K562 (cell line): ENCODE data around the gene PDPK1. TPM values are rescaled to one million over a fixed set of nuclear protein-coding genes. Genes with fewer than 3 reads are reported as not detected.

Experiments
- ATAC-seq: fragments of 200-7000 bp; cut with Tn5 transposase; 3 replicates; pipeline ENCODE4 v1.9.1; 2020; ENCODE audit warnings: moderate library complexity
- BruUV-seq: library from RNA; stranded (reverse); fragments of 400-500 nt; replicated peaks from 2 replicates; lab custom pipeline; 2021; lab: Mats Ljungman, UMichigan
- CTCF ChIA-PET: fragments of 300-600 bp; formaldehyde crosslinking; extraction: SDS; loops from one replicate; lab custom pipeline; 2021; ENCODE audit warnings: low intra/inter-chr PET ratio; lab: Yijun Ruan, JAX
- POLR2A ChIA-PET: fragments of 300-600, 350-650 bp; sonication (Branson Sonifier 250); formaldehyde crosslinking; extraction: SDS; loops from one replicate; lab custom pipeline; 2021; ENCODE audit warnings: antibody characterized with exemption, inconsistent platforms; lab: Yijun Ruan, JAX
- DNase-seq, 4 experiments: peaks; one replicate each; pipeline versions ENCODE4 v3.0.0 to v3.0.0-alpha.2; 2011 to 2018; ENCODE audit warnings: low spot score in 3 of 4, mixed read lengths in 3 of 4; ENCODE audit errors: extremely low read depth in 1 of 4
- FAIRE-seq: peaks from 2 replicates; lab custom pipeline; 2011; peaks lifted over from hg19 to GRCh38; lab: Jason Lieb, UNC
- H2AFZ ChIP-seq: 2 replicates; pipeline ENCODE4 v1.6.0; 2011; ENCODE audit warnings: low read depth, low read length, control low read depth, inconsistent platforms
- H3K27ac ChIP-seq: fragments of 200-600 bp; 3 replicates; pipeline ENCODE4 v1.8.0; 2011; ENCODE audit warnings: low read depth, mild to moderate bottlenecking, control low read depth, inconsistent platforms, low read length, moderate library complexity, mixed read lengths; ENCODE audit errors: extremely low read depth
- H3K27me3 ChIP-seq, 2 experiments: fragments of 300-600 bp in 1 of 2; 2 replicates in 1 of 2; 3 replicates in 1 of 2; pipeline versions ENCODE4 v1.6.0 to v1.8.0; 2011; ENCODE audit warnings: inconsistent platforms in 2 of 2, low read length in 2 of 2, mild to moderate bottlenecking in 1 of 2, mixed read lengths in 1 of 2, moderate library complexity in 1 of 2; ENCODE audit not compliant: control insufficient read depth in 2 of 2, insufficient read depth in 2 of 2
- H3K36me3 ChIP-seq: fragments of 300-600 bp; 3 replicates; pipeline ENCODE4 v1.8.0; 2011; ENCODE audit warnings: mild to moderate bottlenecking, low read length, inconsistent platforms; ENCODE audit not compliant: control insufficient read depth, insufficient read depth
- H3K4me1 ChIP-seq, 2 experiments: fragments of 200-600 bp in 1 of 2; replicated peaks in 1 of 2; 2 replicates in 1 of 2; 3 replicates in 1 of 2; pipeline versions ENCODE4 v1.5.1 to v1.8.0; 2011; ENCODE audit warnings: inconsistent platforms in 2 of 2, low read length in 2 of 2, mild to moderate bottlenecking in 1 of 2, mixed read lengths in 1 of 2, moderate library complexity in 1 of 2; ENCODE audit not compliant: control insufficient read depth in 2 of 2, insufficient read depth in 2 of 2
- H3K4me2 ChIP-seq: 2 replicates; pipeline ENCODE4 v1.6.1; 2011; ENCODE audit warnings: low read length, control low read depth, inconsistent platforms, mixed read lengths; ENCODE audit not compliant: insufficient read depth
- H3K4me3 ChIP-seq: fragments of 200-600 bp; sonication (generic), shearing (Covaris generic); 2 replicates; pipeline ENCODE4 v1.5.1; 2016; ENCODE audit warnings: control low read depth, inconsistent platforms
- H3K79me2 ChIP-seq: fragments of 200-600 bp; 3 replicates; pipeline ENCODE4 v1.8.0; 2011; ENCODE audit warnings: low read length, inconsistent platforms; ENCODE audit not compliant: control insufficient read depth, insufficient read depth
- H3K9ac ChIP-seq, 2 experiments: 2 replicates each; pipeline versions ENCODE4 v1.6.0 to v1.6.1; 2011; ENCODE audit warnings: low read depth in 2 of 2, low read length in 2 of 2, control low read depth in 1 of 2, inconsistent platforms in 1 of 2, mild to moderate bottlenecking in 1 of 2, mixed read lengths in 1 of 2; ENCODE audit not compliant: insufficient read depth in 1 of 2
- H3K9me1 ChIP-seq: one replicate; pipeline ENCODE4 v1.6.0; 2011; ENCODE audit warnings: inconsistent platforms, mild to moderate bottlenecking, low read length, moderate library complexity; ENCODE audit not compliant: control insufficient read depth, insufficient read depth
- H3K9me3 ChIP-seq: replicated peaks from 2 replicates; pipeline ENCODE4 v1.5.1; 2011; ENCODE audit warnings: low read depth, low read length, inconsistent platforms; ENCODE audit not compliant: control insufficient read depth, insufficient read depth
- H4K20me1 ChIP-seq: replicated peaks from 2 replicates; pipeline ENCODE4 v1.6.1; 2011; ENCODE audit warnings: low read length, inconsistent platforms, mixed read lengths; ENCODE audit not compliant: control insufficient read depth, insufficient read depth
- NRF1 ChIP-seq, 2 experiments: fragments of 450-650 bp; IDR thresholded peaks in 1 of 2; conservative IDR thresholded peaks in 1 of 2; 2 replicates each; pipeline ENCODE4 v1.6.1; 2014; ENCODE audit warnings: mild to moderate bottlenecking in 2 of 2
- RBFOX2 ChIP-seq: fragments of 200-400 bp; formaldehyde crosslinking; IDR thresholded peaks from 2 replicates; pipeline ENCODE4 v1.6.1; 2017; ENCODE audit warnings: low read depth, mild to moderate bottlenecking, low read length, moderate library complexity
- ZBTB11 ChIP-seq, 3 experiments: fragments of 200-800 bp in 1 of 3; fragments of 250-450 bp in 1 of 3; fragments of 450-650 bp in 1 of 3; sonication (Bioruptor Pico) in 1 of 3; sonication (Bioruptor generic) in 1 of 3; formaldehyde crosslinking in 1 of 3; IDR thresholded peaks; 2 replicates each; pipeline versions ENCODE4 v1.6.1 to v1.8.0; 2016 to 2022; ENCODE audit warnings: mild to moderate bottlenecking in 2 of 3, missing genetic modification characterization in 2 of 3, missing compliant biosample characterization in 1 of 3, moderate library complexity in 1 of 3
- WGBS: fragments of 100-300 bp; shearing (Covaris generic); methylation state at CpG from one replicate; pipeline ENCODE4 v1.1.6; 2016; ENCODE audit warnings: low coverage, mixed read lengths; ENCODE audit not compliant: insufficient coverage; ENCODE audit errors: missing lambda C conversion rate; 5-methylcytosine and 5-hydroxymethylcytosine counted together
- in situ Hi-C: fragments of 300-500 bp; cut with MboI; formaldehyde crosslinking; loops from 4 replicates; pipeline ENCODE4 v1.15.0; 2018; ENCODE audit warnings: inconsistent platforms, mixed read lengths
- intact Hi-C: fragments of 100-400 bp; cut with micrococcal nuclease; formaldehyde crosslinking; loops from 2 replicates; pipeline ENCODE4 v1.14.2; 2022
- polyA plus RNA-seq, 8 experiments: library from polyadenylated mRNA; depleted of rRNA in 4 of 8; stranded (reverse) in 5 of 8; unstranded in 3 of 8; fragments of >200 nt; fragmentation: Nextera tagmentation in 2 of 8; fragmentation: Illumina TruSeq in 1 of 8; extraction: Ambion mirVana in 2 of 8; extraction: Trizol in 1 of 8; gene quantifications; 2 replicates each; pipeline versions ENCODE4 v1.2.1 to v1.2.3, GENCODE V29; 2011 to 2014; ENCODE audit warnings: inconsistent platforms in 1 of 8, missing spikeins in 1 of 8
- total RNA-seq, 7 experiments: library from RNA; depleted of rRNA in 6 of 7; stranded (reverse); fragments of >200 nt in 6 of 7; fragmentation: Illumina TruSeq in 2 of 7; extraction: Trizol in 2 of 7; gene quantifications; 2 replicates each; pipeline versions ENCODE4 v1.2.1 to v1.2.3, GENCODE V29; 2011 to 2021; ENCODE audit warnings: low replicate concordance in 1 of 7
- TF ChIP-seq, protein P1 (sequence below): fragments of 250-450 bp; sonication (Bioruptor Pico); IDR thresholded peaks from 2 replicates; pipeline ENCODE4 v1.5.0; 2020; ENCODE audit warnings: mild to moderate bottlenecking

PDPK1 gene
- total and polyA plus RNA-seq, 9 of the 15 experiments (the other 6 are each of a cell fraction or from before 2014, with no cell fraction given) = 4.0 to 37.2 (median 18.7) TPM

DNA sequence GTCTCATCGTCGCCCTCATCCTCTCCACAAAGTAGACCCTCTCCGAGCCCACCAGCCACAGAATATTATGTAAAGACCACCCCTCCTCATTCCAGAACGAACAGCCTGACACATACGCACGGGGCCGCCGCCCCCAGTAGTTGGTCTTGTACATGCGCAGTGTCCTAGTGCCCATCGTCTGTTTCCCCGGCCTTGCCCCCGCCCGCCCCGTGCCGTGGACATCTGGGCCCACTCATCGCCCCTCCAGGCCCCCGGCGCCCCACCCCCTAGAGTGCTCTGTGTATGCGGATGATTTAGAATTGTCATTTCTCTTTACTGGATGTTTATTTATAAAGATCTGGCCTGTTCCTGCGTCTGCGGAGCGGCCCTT is 18.1 kb upstream of the PDPK1 start:
- Histone ChIP-seq H3K27ac (peak overlapping the region; percentile 65; the same call in 2 of the 3 replicates), H3K4me2 (peak overlapping the region; percentile 35; the same call in 1 of the 2 replicates), H3K79me2 (peaks cover 66% of the 10 kb centered on the region), H3K9me3 (no peaks in the 10 kb centered on the region), H3K4me3 (peak overlapping the region; percentile 6; the same call in 1 of the 2 replicates), H4K20me1 (peaks cover 46% of the 10 kb centered on the region), H3K27me3 (no peaks in the 10 kb centered on the region), H2AFZ (no peak overlapping the region), H3K9me1 (peaks cover 8% of the 10 kb centered on the region), H3K4me1 (peaks cover 36 to 66% of the 10 kb centered on the region in 2 experiments), H3K36me3 (peaks cover 69% of the 10 kb centered on the region), H3K9ac (peak overlapping the region in 1 of 2 experiments; percentile 90; a peak in 2 of 4 replicates)
- 38% methylated on average over 22 of the region's 22 CpGs for WGBS
- ATAC-seq = no peak; the same call in 2 of the 3 replicates
- intact Hi-C loops (no loop called here), in situ Hi-C loops (no loop called here)
- ChIA-PET CTCF (no interaction called here), POLR2A (interaction anchor here (0.6 to 3.2 kb wide), 8 partner anchors 9 to 238 kb away, joined by 3 to 45 read pairs (median 5); partner anchors contain the start of gene CEMP1)
- no peak for FAIRE-seq
- DNase-seq = no peak
- BruUV-seq = no TSS peak
- TF ChIP-seq ZBTB11 (CRISPR knock-in tag; IDR thresholded peaks at IDR 0.05) (0 out of 6 replicates have a peak, but pooled peaks of 1 of the 3 experiments have one; percentile 7), RBFOX2 (peak; percentile 18; the same call in 1 of the 2 replicates), NRF1 (conservative IDR thresholded peaks at IDR 0.05 in 1 of 2, IDR thresholded peaks at IDR 0.05 in 1 of 2) (0 out of 4 replicates have a peak, but pooled peaks of 1 of the 2 experiments have one; percentile 11)
- TF ChIP-seq, protein P1, sequence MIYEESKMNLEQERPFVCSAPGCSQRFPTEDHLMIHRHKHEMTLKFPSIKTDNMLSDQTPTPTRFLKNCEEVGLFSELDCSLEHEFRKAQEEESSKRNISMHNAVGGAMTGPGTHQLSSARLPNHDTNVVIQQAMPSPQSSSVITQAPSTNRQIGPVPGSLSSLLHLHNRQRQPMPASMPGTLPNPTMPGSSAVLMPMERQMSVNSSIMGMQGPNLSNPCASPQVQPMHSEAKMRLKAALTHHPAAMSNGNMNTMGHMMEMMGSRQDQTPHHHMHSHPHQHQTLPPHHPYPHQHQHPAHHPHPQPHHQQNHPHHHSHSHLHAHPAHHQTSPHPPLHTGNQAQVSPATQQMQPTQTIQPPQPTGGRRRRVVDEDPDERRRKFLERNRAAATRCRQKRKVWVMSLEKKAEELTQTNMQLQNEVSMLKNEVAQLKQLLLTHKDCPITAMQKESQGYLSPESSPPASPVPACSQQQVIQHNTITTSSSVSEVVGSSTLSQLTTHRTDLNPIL (CRISPR knock-in tag) = no peak
